Activated naive CD4-positive, alpha-beta T cell treated with anti-CD3 and anti-CD28 coated beads, Interleukin-2, amount 50 U/mL, for 24 hours (primary cell): ENCODE measurements around the gene TEX55.
"Not testable (repeated sequence)": the region's sequence is repeated elsewhere in the genome, so short reads cannot be mapped to it uniquely, and the experiment has no call there.

Experiments used
- H3K27ac Mint-ChIP-seq: one replicate; pipeline ENCODE4 v1.8.0; 2021; ENCODE audit warnings: mild to moderate bottlenecking, mixed read lengths
- H3K27me3 Mint-ChIP-seq: one replicate; pipeline ENCODE4 v1.8.0; 2021; ENCODE audit warnings: mixed read lengths
- H3K36me3 Mint-ChIP-seq: one replicate; pipeline ENCODE4 v1.8.0; 2021; ENCODE audit warnings: mixed read lengths
- H3K4me1 Mint-ChIP-seq: one replicate; pipeline ENCODE4 v1.8.0; 2021; ENCODE audit warnings: mixed read lengths
- H3K4me3 Mint-ChIP-seq: one replicate; pipeline ENCODE4 v1.8.0; 2021; ENCODE audit warnings: mild to moderate bottlenecking, mixed read lengths
- H3K9me3 Mint-ChIP-seq: one replicate; pipeline ENCODE4 v1.8.0; 2021; ENCODE audit warnings: mixed read lengths

TEX55 gene

DNA sequence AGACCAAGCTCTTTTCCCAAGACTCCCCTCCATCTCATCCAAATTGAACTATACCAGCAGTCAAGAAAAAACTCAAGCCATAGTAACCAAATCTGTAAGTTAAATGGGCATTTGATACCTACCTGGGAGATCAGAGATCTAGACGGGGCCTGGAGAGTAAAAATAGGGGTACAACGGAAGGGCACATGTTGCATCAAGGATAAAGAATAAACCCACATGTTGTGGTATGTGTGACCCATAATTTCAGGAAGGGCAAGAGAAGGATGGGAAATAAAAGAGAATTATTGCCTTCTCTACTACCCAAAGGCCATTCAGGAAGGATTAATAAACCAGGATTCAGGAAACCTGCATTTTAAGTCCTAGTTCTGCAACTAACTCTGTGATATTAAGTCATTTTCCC is 1.5 kb downstream of the TEX55 start:
- Mint-ChIP-seq H3K4me3 (no peak overlapping the region), H3K27ac (no peak overlapping the region), H3K4me1 (no peaks in the 10 kb centered on the region), H3K27me3 (no peaks in the 10 kb centered on the region), H3K36me3 (no peaks in the 10 kb centered on the region), H3K9me3 (no peaks in the 10 kb centered on the region)

DNA sequence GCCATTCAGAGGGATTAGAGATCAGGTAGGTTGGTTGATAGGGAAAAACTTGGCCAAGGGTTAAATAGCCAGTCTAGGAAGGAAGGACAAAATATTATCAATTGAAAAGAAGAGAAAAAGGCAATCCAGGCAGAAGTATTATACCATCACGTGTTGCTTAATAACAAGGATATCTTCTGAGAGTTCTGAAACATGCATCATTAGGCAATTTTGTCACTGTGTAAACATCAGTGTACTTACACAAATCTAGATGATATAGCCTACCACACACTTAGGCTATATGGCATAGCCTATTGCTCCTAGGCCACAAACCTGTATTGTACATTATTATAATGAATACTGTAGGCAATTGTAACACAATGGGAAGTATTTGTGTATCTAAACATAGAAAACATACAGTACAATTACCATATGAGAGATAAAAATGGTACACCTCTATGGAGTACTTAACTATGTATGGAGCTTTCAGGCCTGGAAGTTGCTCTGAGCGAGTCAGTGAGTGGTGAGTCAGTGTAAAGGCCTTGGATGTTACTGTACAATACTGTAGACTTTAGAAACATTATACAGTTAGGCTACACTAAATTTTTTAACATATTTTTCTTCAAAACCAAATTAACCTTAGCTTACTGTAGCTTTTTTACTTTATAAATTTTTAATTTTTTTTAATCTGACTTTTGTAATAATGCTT is 2.7 kb downstream of the TEX55 start:
- H3K27ac Mint-ChIP-seq, result no peak overlapping the region
- peaks cover 1% of the 10 kb centered on the region for H3K36me3 Mint-ChIP-seq
- no peaks in the 10 kb centered on the region for H3K4me1 Mint-ChIP-seq
- H3K4me3 Mint-ChIP-seq, result no peak overlapping the region
- H3K9me3 Mint-ChIP-seq, result peaks cover 3% of the 10 kb centered on the region
- no peaks in the 10 kb centered on the region for H3K27me3 Mint-ChIP-seq

DNA sequence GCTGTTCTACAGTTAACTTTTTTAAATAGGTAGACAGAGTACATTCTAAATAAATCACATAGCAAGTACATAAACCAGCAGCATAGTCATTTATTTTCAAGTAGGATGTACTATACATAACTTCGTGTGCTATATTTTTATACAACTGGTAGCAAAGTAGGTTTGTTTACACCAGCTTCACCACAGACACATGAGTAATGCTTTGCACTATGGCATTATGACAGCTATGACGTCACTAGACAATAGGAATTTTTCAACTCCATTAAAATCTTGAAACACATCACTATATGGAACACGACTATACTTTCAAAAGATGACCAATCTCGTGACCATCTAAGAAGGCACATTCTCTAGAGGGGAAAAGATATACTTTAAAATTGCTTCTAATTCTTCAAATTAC is 3.5 kb downstream of the TEX55 start:
- Mint-ChIP-seq H3K27me3 (no peaks in the 10 kb centered on the region), H3K36me3 (peaks cover 7% of the 10 kb centered on the region)

DNA sequence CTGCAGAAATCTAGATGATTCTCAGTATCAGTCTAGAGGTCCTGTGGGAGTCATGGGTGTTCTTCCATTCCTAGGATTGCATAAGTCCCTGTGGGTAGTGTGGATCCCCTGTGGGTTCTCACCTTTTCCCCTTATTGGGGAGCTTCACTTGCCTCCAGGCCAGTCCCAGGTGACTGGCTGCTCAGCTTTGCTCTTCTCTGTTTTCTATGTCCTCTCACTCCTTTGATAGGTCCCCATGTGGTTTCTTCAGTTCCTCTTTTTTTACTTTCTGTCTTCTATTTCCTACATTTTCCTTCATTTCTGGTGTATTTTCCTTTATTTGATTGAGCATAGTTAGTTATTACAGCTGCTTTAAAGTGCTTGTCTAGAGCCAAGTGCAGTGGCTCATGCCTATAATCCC is 10.9 kb downstream of the TEX55 start:
- H3K4me1 Mint-ChIP-seq, result no peaks in the 10 kb centered on the region
- H3K27me3 Mint-ChIP-seq, result peaks cover 1% of the 10 kb centered on the region
- peaks cover 15% of the 10 kb centered on the region for H3K36me3 Mint-ChIP-seq
- no peak overlapping the region for H3K27ac Mint-ChIP-seq
- H3K4me3 Mint-ChIP-seq, result no peak overlapping the region
- peaks cover 19% of the 10 kb centered on the region for H3K9me3 Mint-ChIP-seq

More for the DNA sequence above, 3.5 kb downstream of the TEX55 start:
- Mint-ChIP-seq H3K4me3 (no peak overlapping the region), H3K9me3 (peaks cover 11% of the 10 kb centered on the region), H3K4me1 (no peaks in the 10 kb centered on the region), H3K27ac (no peak overlapping the region)

DNA sequence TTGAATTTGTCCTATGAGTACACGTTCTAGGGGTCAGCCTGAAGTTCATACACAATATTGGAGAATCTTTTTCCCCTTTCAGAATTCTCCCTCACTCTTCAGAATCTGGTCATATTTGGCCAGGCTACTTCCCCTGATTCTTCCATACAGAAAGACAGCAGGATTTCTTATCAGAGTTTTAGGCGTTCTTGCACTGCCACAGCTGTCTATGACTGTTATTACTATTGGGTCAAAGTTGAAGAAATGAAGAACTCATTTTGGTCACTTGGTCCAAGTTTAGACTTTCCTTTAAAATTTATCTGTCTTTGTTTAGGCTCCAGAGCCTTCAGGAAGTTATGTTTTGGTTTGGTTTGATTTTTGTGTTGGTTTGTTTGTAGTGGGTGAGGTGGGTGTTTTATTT is 12.0 kb downstream of the TEX55 start:
- H3K9me3 Mint-ChIP-seq, result peaks cover 19% of the 10 kb centered on the region
- H3K27me3 Mint-ChIP-seq, result peaks cover 3% of the 10 kb centered on the region
- no peak overlapping the region for H3K27ac Mint-ChIP-seq
- H3K4me3 Mint-ChIP-seq, result no peak overlapping the region
- H3K36me3 Mint-ChIP-seq, result peaks cover 16% of the 10 kb centered on the region
- H3K4me1 Mint-ChIP-seq, result no peaks in the 10 kb centered on the region

DNA sequence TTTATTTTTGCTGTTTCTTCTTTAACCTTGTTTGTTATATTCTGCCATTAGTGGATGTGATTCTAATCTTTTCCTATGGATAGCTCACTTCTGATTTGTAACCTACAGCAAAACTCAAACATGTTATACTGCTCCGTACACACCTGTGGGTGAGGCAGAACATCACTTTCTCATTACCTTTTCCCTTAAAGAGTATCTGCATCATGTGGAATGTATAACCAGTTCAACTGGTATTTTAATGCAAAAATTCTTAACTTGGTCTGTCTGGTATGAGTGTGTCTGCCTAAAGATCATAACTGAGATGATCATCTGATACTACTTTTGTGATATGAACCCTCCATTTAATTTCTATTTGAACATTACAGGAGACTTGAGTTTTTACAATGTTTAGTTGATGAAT is 14.4 kb downstream of the TEX55 start:
- H3K27me3 Mint-ChIP-seq, result peaks cover 2% of the 10 kb centered on the region
- H3K4me3 Mint-ChIP-seq, result no peak overlapping the region
- H3K36me3 Mint-ChIP-seq, result peaks cover 7% of the 10 kb centered on the region
- H3K9me3 Mint-ChIP-seq, result peaks cover 2% of the 10 kb centered on the region
- no peaks in the 10 kb centered on the region for H3K4me1 Mint-ChIP-seq
- H3K27ac Mint-ChIP-seq, result no peak overlapping the region

DNA sequence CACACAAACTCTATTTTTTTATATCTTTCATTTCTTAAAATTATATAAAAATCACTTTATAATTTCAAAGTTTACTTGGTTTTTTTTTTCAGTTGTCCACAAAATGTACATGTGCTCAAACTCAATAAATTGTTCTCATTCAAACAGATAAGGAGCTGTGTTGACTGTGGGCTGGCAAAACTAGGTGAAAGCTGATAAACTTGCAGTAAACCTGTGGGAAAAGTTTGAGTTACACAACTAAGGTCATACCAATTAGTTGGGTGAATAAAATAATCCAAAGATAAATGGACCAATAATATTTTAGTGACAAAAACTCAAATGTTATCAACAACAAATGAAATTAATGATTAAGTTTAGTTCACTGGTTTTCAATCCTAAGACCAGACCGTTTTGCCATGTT is 14.8 kb downstream of the TEX55 start:
- Mint-ChIP-seq H3K4me1 (no peaks in the 10 kb centered on the region), H3K27me3 (peaks cover 2% of the 10 kb centered on the region), H3K9me3 (no peaks in the 10 kb centered on the region), H3K27ac (no peak overlapping the region), H3K4me3 (no peak overlapping the region), H3K36me3 (peaks cover 7% of the 10 kb centered on the region)

DNA sequence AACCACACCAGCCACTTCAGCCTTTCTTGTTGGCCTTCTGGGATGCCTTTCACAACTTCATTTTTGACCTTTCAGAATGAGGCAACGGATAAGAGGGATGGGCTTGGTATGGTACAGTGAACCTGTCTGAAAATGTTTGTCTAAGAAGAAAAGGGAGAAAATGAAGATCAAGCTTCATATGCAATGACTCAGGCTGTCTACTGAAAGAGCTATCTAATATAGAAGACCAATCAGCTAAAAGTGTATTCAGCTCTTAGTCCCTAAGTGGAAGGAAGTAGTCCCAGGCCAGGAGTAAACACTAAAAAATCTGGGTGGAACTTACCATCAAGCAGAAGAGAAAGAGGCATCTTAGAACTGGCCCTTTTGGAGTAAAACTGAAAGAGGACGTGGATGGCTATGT is 15.3 kb downstream of the TEX55 start:
- H3K27ac Mint-ChIP-seq, result no peak overlapping the region
- peaks cover 7% of the 10 kb centered on the region for H3K36me3 Mint-ChIP-seq
- no peaks in the 10 kb centered on the region for H3K4me1 Mint-ChIP-seq
- no peak overlapping the region for H3K4me3 Mint-ChIP-seq
- no peaks in the 10 kb centered on the region for H3K9me3 Mint-ChIP-seq
- peaks cover 2% of the 10 kb centered on the region for H3K27me3 Mint-ChIP-seq

DNA sequence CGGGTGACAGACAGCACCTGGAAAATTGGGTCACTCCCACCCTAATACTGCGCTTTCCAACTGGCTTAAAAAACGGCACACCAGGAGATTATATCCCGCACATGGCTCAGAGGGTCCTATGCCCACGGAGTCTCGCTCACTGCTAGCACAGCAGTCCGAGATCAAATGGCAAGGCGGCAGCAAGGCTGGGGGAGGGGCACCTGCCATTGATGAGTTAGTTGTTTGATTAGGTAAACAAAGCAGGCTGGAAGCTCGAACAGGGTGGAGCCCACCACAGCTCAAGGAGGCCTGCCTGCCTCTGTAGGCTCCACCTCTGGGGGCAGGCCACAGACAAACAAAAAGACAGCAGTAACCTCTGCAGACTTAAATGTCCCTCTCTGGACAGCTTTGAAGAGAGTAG is 18.8 kb downstream of the TEX55 start:
- H3K27me3 Mint-ChIP-seq, H3K9me3 Mint-ChIP-seq, H3K4me1 Mint-ChIP-seq, H3K36me3 Mint-ChIP-seq, H3K27ac Mint-ChIP-seq, H3K4me3 Mint-ChIP-seq: not testable (repeated sequence)

DNA sequence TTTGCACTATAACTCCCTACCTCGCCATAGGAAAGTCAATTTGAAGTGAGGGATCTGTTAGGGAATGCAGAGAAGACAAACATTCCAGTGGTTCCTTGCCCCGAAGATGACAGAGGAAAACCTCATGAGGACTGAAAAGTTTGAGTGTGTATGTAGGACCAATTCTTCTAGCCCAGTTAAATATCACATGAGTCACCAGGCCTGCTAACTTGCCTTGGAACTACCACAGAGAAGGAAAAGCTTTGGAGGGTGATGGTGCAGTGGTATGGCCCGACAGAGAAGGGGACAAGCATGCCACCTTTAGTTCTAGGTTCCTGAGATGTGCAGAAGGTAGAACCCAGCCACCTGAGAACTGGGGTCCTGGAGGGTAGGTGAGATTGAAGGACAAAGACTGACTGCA is 24.9 kb downstream of the TEX55 start:
- Mint-ChIP-seq H3K9me3 (no peaks in the 10 kb centered on the region), H3K4me3 (no peak overlapping the region), H3K27me3 (no peaks in the 10 kb centered on the region), H3K36me3 (no peaks in the 10 kb centered on the region), H3K27ac (no peak overlapping the region), H3K4me1 (no peaks in the 10 kb centered on the region)

DNA sequence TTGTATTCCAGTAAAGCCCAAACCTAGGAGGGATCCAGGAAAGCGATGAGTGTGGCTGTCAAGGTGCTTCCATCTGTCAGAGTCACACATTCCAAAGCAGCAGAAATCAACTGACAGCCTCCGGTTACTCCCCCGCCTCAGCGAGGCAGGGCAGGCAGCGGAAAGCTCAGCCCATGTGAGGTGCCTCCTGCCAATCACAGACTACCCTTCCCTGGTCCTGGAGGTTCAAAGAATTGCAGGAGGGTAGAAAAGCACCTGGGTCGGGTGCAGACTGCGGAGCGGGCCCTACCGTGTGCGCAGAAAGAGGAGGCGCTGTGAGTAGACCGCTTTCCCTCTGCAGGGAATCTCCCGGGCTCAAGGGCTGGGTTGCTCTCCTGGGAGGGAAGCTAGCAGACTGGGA is 27.4 kb downstream of the TEX55 start, which contains the start of gene UPK1B:
Gene UPK1B (plus strand): TSS at position 274 of the 400 bp plus-strand sequence. CDS start 13,144 bp downstream, outside the sequence.
- Mint-ChIP-seq H3K4me3 (no peak within 1 kb of the TSS), H3K27me3 (no peaks in the 10 kb centered on the region), H3K4me1 (no peaks in the 10 kb centered on the region), H3K27ac (no peak within 1 kb of the TSS), H3K36me3 (peaks cover 2% of the 10 kb centered on the region), H3K9me3 (no peaks in the 10 kb centered on the region)

DNA sequence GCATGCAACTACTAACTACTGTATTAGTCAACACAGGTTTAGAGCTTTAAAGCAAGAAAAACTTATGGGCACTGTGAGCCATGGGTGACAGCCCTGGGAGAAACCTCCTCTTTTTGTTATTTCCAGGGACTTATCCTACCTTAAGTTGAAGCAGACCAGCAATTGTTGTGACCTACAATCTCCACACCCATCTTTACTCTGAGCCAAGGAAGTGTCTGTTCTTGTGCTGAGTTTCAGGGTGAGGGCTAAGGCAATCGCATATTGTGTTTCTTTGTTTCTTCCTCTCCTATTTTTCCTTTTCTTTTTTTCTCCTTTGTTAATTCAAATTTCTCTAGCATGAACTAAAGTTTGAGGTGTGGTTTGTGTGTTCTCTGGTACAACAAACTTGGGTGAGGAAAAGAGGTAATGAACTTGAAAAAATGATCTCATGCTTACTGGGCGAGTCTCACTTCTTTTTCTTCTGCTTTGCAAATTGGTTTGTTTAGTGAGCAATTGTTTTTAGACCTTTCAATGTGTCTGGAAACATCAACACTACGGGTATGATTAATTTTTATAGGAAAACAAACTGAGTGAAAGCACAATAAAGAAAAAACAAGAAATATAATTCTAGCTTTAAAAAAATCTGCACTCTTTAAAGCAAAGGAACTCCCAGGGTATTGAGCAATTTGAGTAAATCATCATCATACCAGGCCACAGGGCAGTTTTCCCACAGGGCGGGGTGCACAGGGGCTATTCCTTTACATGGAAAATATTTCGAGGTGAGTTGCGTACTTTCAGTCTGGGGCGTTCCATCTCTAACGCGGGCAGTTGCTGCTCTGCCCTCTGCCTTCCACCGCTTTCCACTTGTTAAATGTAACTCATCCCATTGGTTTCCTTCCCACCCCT is 30.1 kb downstream of the TEX55 start:
- Mint-ChIP-seq H3K36me3 (peaks cover 2% of the 10 kb centered on the region), H3K4me1 (no peaks in the 10 kb centered on the region), H3K4me3 (no peak overlapping the region), H3K9me3 (no peaks in the 10 kb centered on the region), H3K27ac (no peak overlapping the region), H3K27me3 (no peaks in the 10 kb centered on the region)

DNA sequence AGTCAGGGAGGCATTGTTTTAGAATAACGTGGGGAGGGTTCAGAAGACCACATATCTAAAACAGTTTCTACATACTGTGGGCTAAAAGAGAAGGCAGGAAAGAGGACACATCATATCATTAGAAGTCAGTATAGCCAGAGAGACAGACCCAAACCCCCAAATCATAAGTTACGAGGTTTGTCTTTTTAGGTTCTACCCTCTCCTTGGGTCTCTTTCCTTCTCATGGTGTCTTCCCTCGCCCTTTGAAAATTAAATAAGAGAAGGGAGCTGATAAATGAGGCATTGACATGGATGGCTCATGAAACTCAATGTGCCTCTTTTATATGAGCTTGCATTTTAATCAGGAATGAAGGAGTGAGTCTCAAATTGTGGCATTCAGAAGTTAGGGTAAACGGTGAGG is 30.8 kb downstream of the TEX55 start:
- Mint-ChIP-seq H3K36me3 (peaks cover 2% of the 10 kb centered on the region), H3K4me3 (no peak overlapping the region), H3K4me1 (no peaks in the 10 kb centered on the region), H3K27ac (no peak overlapping the region), H3K9me3 (no peaks in the 10 kb centered on the region), H3K27me3 (no peaks in the 10 kb centered on the region)

DNA sequence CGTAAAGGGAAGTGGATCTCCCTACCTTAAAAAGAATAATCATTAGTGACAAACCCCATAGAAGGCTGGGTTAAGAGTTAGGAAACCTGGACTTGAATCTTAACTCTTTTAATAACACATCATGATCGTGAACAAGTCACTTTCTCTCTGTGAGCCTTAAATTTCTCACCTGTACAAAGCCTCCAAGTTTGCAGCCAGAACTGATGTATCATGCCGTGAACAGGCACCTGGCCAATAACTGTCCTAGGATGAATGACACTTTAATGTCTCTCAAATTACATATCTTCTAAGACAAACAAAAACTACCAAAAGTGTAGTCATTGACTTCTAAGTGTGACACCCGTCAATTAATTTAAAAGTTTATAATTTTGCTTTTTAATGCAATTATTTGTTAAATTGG is 31.4 kb downstream of the TEX55 start:
- H3K27me3 Mint-ChIP-seq, result no peaks in the 10 kb centered on the region
- H3K4me3 Mint-ChIP-seq, result no peak overlapping the region
- no peaks in the 10 kb centered on the region for H3K4me1 Mint-ChIP-seq
- no peak overlapping the region for H3K27ac Mint-ChIP-seq
- no peaks in the 10 kb centered on the region for H3K9me3 Mint-ChIP-seq
- H3K36me3 Mint-ChIP-seq, result peaks cover 2% of the 10 kb centered on the region

DNA sequence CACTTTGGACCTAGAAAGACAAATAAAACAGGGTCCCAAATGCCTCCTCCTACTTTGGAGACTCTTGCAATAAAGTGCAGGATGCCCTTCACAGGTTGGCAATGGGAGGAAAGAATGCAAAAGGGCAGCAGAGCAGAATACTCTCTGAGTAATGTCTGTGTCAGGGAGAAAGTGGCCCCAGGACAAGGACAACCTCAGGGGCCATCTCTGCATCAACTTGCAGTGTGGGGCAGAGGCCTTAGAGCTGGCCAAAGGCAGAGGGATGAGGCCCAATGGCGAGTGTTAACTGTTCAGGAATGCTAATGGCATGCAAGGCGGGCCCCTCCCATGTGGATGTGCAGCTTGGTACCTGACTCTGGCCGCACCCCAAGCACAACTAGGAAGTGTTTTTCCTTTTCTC is 35.8 kb downstream of the TEX55 start:
- H3K4me3 Mint-ChIP-seq, result no peak overlapping the region
- peaks cover 2% of the 10 kb centered on the region for H3K36me3 Mint-ChIP-seq
- H3K4me1 Mint-ChIP-seq, result no peaks in the 10 kb centered on the region
- H3K9me3 Mint-ChIP-seq, result no peaks in the 10 kb centered on the region
- H3K27ac Mint-ChIP-seq, result no peak overlapping the region
- H3K27me3 Mint-ChIP-seq, result no peaks in the 10 kb centered on the region

DNA sequence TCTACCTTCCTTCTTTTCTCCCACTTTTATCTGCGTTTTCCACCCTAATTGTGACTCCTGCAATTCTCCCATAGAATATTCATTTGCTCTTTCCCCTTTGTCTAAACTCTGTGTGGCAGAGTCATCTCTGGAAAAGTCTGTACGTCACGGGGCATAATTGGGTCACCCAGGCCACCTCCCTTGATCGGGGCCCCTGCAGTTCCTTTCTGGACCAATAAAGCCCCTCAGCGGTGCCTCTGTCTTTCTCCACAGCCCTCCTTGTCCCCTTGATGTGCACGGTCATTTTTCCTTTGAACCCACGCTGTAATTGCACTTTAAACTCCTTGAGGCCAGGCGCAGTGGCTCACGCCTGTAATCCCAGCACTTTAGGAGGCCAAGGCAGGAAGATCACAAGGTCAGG is 38.1 kb downstream of the TEX55 start:
- Mint-ChIP-seq H3K27ac (no peak overlapping the region), H3K27me3 (no peaks in the 10 kb centered on the region), H3K4me3 (no peak overlapping the region), H3K4me1 (no peaks in the 10 kb centered on the region), H3K36me3 (no peaks in the 10 kb centered on the region), H3K9me3 (no peaks in the 10 kb centered on the region)
